BLaER1 treated with 17β-estradiol and CSF1 and Interleukin-3, amounts not matched to agents 10 nM and 100 nM (cell line): ENCODE measurements around the gene KCNJ3.

Experiments
- H3K27ac ChIP-seq, 11 experiments: shearing (Covaris generic); formaldehyde crosslinking; 2 replicates each; pipeline ENCODE4 v1.8.1; 2022
- H3K27me3 ChIP-seq, 11 experiments: shearing (Covaris generic); formaldehyde crosslinking; 2 replicates each; pipeline ENCODE4 v1.8.1; 2022
- H3K36me3 ChIP-seq, 11 experiments: shearing (Covaris generic); formaldehyde crosslinking; 2 replicates each; pipeline ENCODE4 v1.8.1; 2022
- H3K4me1 ChIP-seq, 10 experiments: shearing (Covaris generic); formaldehyde crosslinking; 2 replicates each; pipeline ENCODE4 v1.8.1; 2022
- H3K4me2 ChIP-seq, 11 experiments: shearing (Covaris generic); formaldehyde crosslinking; 2 replicates each; pipeline ENCODE4 v1.8.1; 2022
- H3K4me3 ChIP-seq, 10 experiments: shearing (Covaris generic); formaldehyde crosslinking; 2 replicates each; pipeline ENCODE4 v1.8.1; 2022
- H3K9ac ChIP-seq, 11 experiments: shearing (Covaris generic); formaldehyde crosslinking; 2 replicates each; pipeline ENCODE4 v1.8.1; 2022
- H3K9me3 ChIP-seq, 11 experiments: shearing (Covaris generic); formaldehyde crosslinking; replicated peaks in 1 of 11; 2 replicates each; pipeline ENCODE4 v1.8.1; 2022
- H4K20me1 ChIP-seq, 11 experiments: shearing (Covaris generic); formaldehyde crosslinking; 2 replicates each; pipeline ENCODE4 v1.8.1; 2022
- Cebpa-rat ChIP-seq, 11 experiments: shearing (Covaris generic); IDR thresholded peaks; 2 replicates each; pipeline ENCODE4 v1.8.1; 2022

KCNJ3 gene

GRCh38 chr2:154814856-154815255 lies 116.4 kb downstream of the KCNJ3 start:
- no peaks in the 10 kb centered on the region for H4K20me1 ChIP-seq
- H3K36me3 ChIP-seq, result no peaks in the 10 kb centered on the region
- no peaks in the 10 kb centered on the region for H3K27me3 ChIP-seq
- H3K27ac ChIP-seq, result no peak overlapping the region
- no peak overlapping the region for H3K4me3 ChIP-seq
- no peak for TF ChIP-seq Cebpa-rat (IDR thresholded peaks at IDR 0.05)
- H3K9ac ChIP-seq, result no peak overlapping the region
- H3K9me3 ChIP-seq, result no peaks in the 10 kb centered on the region
- H3K4me2 ChIP-seq, result no peak overlapping the region
- H3K4me1 ChIP-seq, result no peaks in the 10 kb centered on the region

GRCh38 chr2:154825358-154825757 lies 126.9 kb downstream of the KCNJ3 start:
- H3K4me1 ChIP-seq, result no peaks in the 10 kb centered on the region
- no peaks in the 10 kb centered on the region for H3K9me3 ChIP-seq
- no peaks in the 10 kb centered on the region for H3K27me3 ChIP-seq
- TF ChIP-seq Cebpa-rat (IDR thresholded peaks at IDR 0.05), result no peak
- H4K20me1 ChIP-seq, result no peaks in the 10 kb centered on the region
- H3K36me3 ChIP-seq, result no peaks in the 10 kb centered on the region
- H3K4me2 ChIP-seq, result no peak overlapping the region
- no peak overlapping the region for H3K27ac ChIP-seq
- H3K4me3 ChIP-seq, result no peak overlapping the region
- H3K9ac ChIP-seq, result no peak overlapping the region

- Histone ChIP-seq H3K4me1 (no peaks in the 10 kb centered on the region), H3K36me3 (no peaks in the 10 kb centered on the region), H3K4me2 (no peak overlapping the region), H3K27me3 (no peaks in the 10 kb centered on the region), H3K27ac (no peak overlapping the region), H3K4me3 (no peak overlapping the region), H4K20me1 (no peaks in the 10 kb centered on the region), H3K9me3 (no peaks in the 10 kb centered on the region), H3K9ac (no peak overlapping the region)
- TF ChIP-seq Cebpa-rat (IDR thresholded peaks at IDR 0.05), result no peak
Measured at GRCh38 chr2:154826827-154827226, 128.3 kb downstream of the KCNJ3 start.

GRCh38 chr2:154827286-154827685 lies 128.8 kb downstream of the KCNJ3 start:
- H3K9ac ChIP-seq, result no peak overlapping the region
- H4K20me1 ChIP-seq, result no peaks in the 10 kb centered on the region
- TF ChIP-seq Cebpa-rat (IDR thresholded peaks at IDR 0.05), result no peak
- no peak overlapping the region for H3K4me3 ChIP-seq
- H3K27ac ChIP-seq, result no peak overlapping the region
- H3K4me2 ChIP-seq, result no peak overlapping the region
- H3K27me3 ChIP-seq, result no peaks in the 10 kb centered on the region
- no peaks in the 10 kb centered on the region for H3K36me3 ChIP-seq
- H3K4me1 ChIP-seq, result no peaks in the 10 kb centered on the region
- no peaks in the 10 kb centered on the region for H3K9me3 ChIP-seq

GRCh38 chr2:154832711-154833110 lies 134.2 kb downstream of the KCNJ3 start:
- H3K9ac ChIP-seq, result no peak overlapping the region
- no peaks in the 10 kb centered on the region for H3K4me1 ChIP-seq
- H3K27me3 ChIP-seq, result no peaks in the 10 kb centered on the region
- no peak overlapping the region for H3K27ac ChIP-seq
- H3K4me2 ChIP-seq, result no peak overlapping the region
- H3K9me3 ChIP-seq, result no peaks in the 10 kb centered on the region
- TF ChIP-seq Cebpa-rat (IDR thresholded peaks at IDR 0.05), result no peak
- H3K4me3 ChIP-seq, result no peak overlapping the region
- H3K36me3 ChIP-seq, result no peaks in the 10 kb centered on the region
- H4K20me1 ChIP-seq, result no peaks in the 10 kb centered on the region

- Histone ChIP-seq H3K27ac (no peak overlapping the region), H3K4me1 (no peaks in the 10 kb centered on the region), H3K27me3 (no peaks in the 10 kb centered on the region), H3K9me3 (no peaks in the 10 kb centered on the region), H3K36me3 (no peaks in the 10 kb centered on the region), H3K4me2 (no peak overlapping the region), H4K20me1 (no peaks in the 10 kb centered on the region), H3K9ac (no peak overlapping the region), H3K4me3 (no peak overlapping the region)
- TF ChIP-seq Cebpa-rat (IDR thresholded peaks at IDR 0.05), result no peak
Measured at GRCh38 chr2:154836632-154837031, 138.1 kb downstream of the KCNJ3 start.

GRCh38 chr2:154837035-154837434 lies 138.5 kb downstream of the KCNJ3 start:
- TF ChIP-seq Cebpa-rat (IDR thresholded peaks at IDR 0.05), result no peak
- no peaks in the 10 kb centered on the region for H3K4me1 ChIP-seq
- H3K9ac ChIP-seq, result no peak overlapping the region
- H4K20me1 ChIP-seq, result no peaks in the 10 kb centered on the region
- no peaks in the 10 kb centered on the region for H3K27me3 ChIP-seq
- H3K4me2 ChIP-seq, result no peak overlapping the region
- H3K9me3 ChIP-seq, result no peaks in the 10 kb centered on the region
- no peaks in the 10 kb centered on the region for H3K36me3 ChIP-seq
- H3K4me3 ChIP-seq, result no peak overlapping the region
- no peak overlapping the region for H3K27ac ChIP-seq

- H3K36me3 ChIP-seq, result no peaks in the 10 kb centered on the region
- H4K20me1 ChIP-seq, result no peaks in the 10 kb centered on the region
- no peaks in the 10 kb centered on the region for H3K4me1 ChIP-seq
- no peaks in the 10 kb centered on the region for H3K9me3 ChIP-seq
- no peak overlapping the region for H3K27ac ChIP-seq
- H3K4me3 ChIP-seq, result no peak overlapping the region
- no peak for TF ChIP-seq Cebpa-rat (IDR thresholded peaks at IDR 0.05)
- H3K27me3 ChIP-seq, result no peaks in the 10 kb centered on the region
- H3K9ac ChIP-seq, result no peak overlapping the region
- no peak overlapping the region for H3K4me2 ChIP-seq
Measured at GRCh38 chr2:154844513-154844912, 146.0 kb downstream of the KCNJ3 start.

- H3K36me3 ChIP-seq, result no peaks in the 10 kb centered on the region
- no peak overlapping the region for H3K4me2 ChIP-seq
- TF ChIP-seq Cebpa-rat (IDR thresholded peaks at IDR 0.05), result no peak
- no peak overlapping the region for H3K27ac ChIP-seq
- H3K9me3 ChIP-seq, result no peaks in the 10 kb centered on the region
- H3K4me3 ChIP-seq, result no peak overlapping the region
- no peaks in the 10 kb centered on the region for H3K4me1 ChIP-seq
- H3K27me3 ChIP-seq, result no peaks in the 10 kb centered on the region
- H4K20me1 ChIP-seq, result no peaks in the 10 kb centered on the region
- H3K9ac ChIP-seq, result no peak overlapping the region
Measured at GRCh38 chr2:154846842-154847241, 148.3 kb downstream of the KCNJ3 start.

GRCh38 chr2:154849482-154849881 lies 151.0 kb downstream of the KCNJ3 start:
- Histone ChIP-seq H3K27ac (no peak overlapping the region), H3K27me3 (no peaks in the 10 kb centered on the region), H3K4me1 (no peaks in the 10 kb centered on the region), H3K4me2 (no peak overlapping the region), H4K20me1 (no peaks in the 10 kb centered on the region), H3K9me3 (no peaks in the 10 kb centered on the region), H3K36me3 (no peaks in the 10 kb centered on the region), H3K9ac (no peak overlapping the region), H3K4me3 (no peak overlapping the region)
- no peak for TF ChIP-seq Cebpa-rat (IDR thresholded peaks at IDR 0.05)

- no peak overlapping the region for H3K4me2 ChIP-seq
- H3K27ac ChIP-seq, result no peak overlapping the region
- H3K9me3 ChIP-seq, result no peaks in the 10 kb centered on the region
- no peaks in the 10 kb centered on the region for H3K27me3 ChIP-seq
- H3K36me3 ChIP-seq, result no peaks in the 10 kb centered on the region
- no peaks in the 10 kb centered on the region for H3K4me1 ChIP-seq
- H3K9ac ChIP-seq, result no peak overlapping the region
- no peaks in the 10 kb centered on the region for H4K20me1 ChIP-seq
- no peak for TF ChIP-seq Cebpa-rat (IDR thresholded peaks at IDR 0.05)
- H3K4me3 ChIP-seq, result no peak overlapping the region
Measured at GRCh38 chr2:154850532-154850931, 152.0 kb downstream of the KCNJ3 start.
